Ascending aorta (tissue), 2 donors: ENCODE results near the gene BMX. TPM values are rescaled to one million over a fixed set of nuclear protein-coding genes. Genes with fewer than 3 reads are reported as not detected.

Experiments
- DNase-seq, 2 donors: peaks; one replicate each; pipeline ENCODE4 v3.0.0-alpha.2; 2019; ENCODE audit warnings: low spot score in 2 of 2
- H3K27ac ChIP-seq, 2 donors: fragments of 200-600 bp; sonication (generic); one replicate each; pipeline ENCODE4 v1.5.1; 2016 to 2017; ENCODE audit warnings: mild to moderate bottlenecking in 1 of 2
- H3K27me3 ChIP-seq: fragments of 200-600 bp; sonication (generic); one replicate; pipeline ENCODE4 v1.5.1; 2017
- H3K36me3 ChIP-seq, 2 donors: fragments of 200-600 bp; sonication (generic); one replicate each; pipeline ENCODE4 v1.5.1; 2016
- H3K4me1 ChIP-seq, 2 donors: fragments of 200-600 bp; sonication (generic); one replicate each; pipeline ENCODE4 v1.5.1; 2016 to 2017; ENCODE audit warnings: mild to moderate bottlenecking in 1 of 2
- H3K4me3 ChIP-seq, 2 donors: fragments of 200-600 bp; sonication (generic); one replicate each; pipeline ENCODE4 v1.5.1; 2016 to 2017; ENCODE audit warnings: mild to moderate bottlenecking in 1 of 2
- H3K9me3 ChIP-seq, 2 donors: fragments of 200-600 bp; sonication (generic); one replicate each; pipeline ENCODE4 v1.5.1; 2016
- intact Hi-C: fragments of 100-400 bp; cut with DNase I; formaldehyde crosslinking; loops from one replicate; pipeline ENCODE4 v1.15.1; 2023
- total RNA-seq: library from RNA; depleted of rRNA; stranded (reverse); fragments of >200 nt; gene quantifications from one replicate; pipeline ENCODE4 v1.1.0, GENCODE V29; 2016
- TF ChIP-seq, protein P1 (sequence below), 3 experiments: fragments of 200-600 bp in 2 of 3; fragments of 450-650 bp in 1 of 3; sonication (generic) in 2 of 3; IDR thresholded peaks; one replicate each; pipeline ENCODE4 v1.5.1; 2016 to 2019; ENCODE audit warnings: antibody characterized with exemption in 3 of 3, mild to moderate bottlenecking in 1 of 3, moderate library complexity in 1 of 3

The BMX gene
- total RNA-seq, 1 donor from 2014 or later, result 1.3 TPM

GRCh38 chrX:15567267-15567666, 66.7 kb downstream of the BMX start:
- Histone ChIP-seq H3K9me3 (no peaks in the 10 kb centered on the region), H3K27me3 (no peaks in the 10 kb centered on the region), H3K4me3 (no peak overlapping the region), H3K36me3 (no peaks in the 10 kb centered on the region), H3K4me1 (no peaks in the 10 kb centered on the region), H3K27ac (no peak overlapping the region)
- TF ChIP-seq, protein P1, sequence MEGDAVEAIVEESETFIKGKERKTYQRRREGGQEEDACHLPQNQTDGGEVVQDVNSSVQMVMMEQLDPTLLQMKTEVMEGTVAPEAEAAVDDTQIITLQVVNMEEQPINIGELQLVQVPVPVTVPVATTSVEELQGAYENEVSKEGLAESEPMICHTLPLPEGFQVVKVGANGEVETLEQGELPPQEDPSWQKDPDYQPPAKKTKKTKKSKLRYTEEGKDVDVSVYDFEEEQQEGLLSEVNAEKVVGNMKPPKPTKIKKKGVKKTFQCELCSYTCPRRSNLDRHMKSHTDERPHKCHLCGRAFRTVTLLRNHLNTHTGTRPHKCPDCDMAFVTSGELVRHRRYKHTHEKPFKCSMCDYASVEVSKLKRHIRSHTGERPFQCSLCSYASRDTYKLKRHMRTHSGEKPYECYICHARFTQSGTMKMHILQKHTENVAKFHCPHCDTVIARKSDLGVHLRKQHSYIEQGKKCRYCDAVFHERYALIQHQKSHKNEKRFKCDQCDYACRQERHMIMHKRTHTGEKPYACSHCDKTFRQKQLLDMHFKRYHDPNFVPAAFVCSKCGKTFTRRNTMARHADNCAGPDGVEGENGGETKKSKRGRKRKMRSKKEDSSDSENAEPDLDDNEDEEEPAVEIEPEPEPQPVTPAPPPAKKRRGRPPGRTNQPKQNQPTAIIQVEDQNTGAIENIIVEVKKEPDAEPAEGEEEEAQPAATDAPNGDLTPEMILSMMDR (IDR thresholded peaks at IDR 0.05), result no peak
- intact Hi-C loops, result no loop called here
- DNase-seq, result no peak

DNA sequence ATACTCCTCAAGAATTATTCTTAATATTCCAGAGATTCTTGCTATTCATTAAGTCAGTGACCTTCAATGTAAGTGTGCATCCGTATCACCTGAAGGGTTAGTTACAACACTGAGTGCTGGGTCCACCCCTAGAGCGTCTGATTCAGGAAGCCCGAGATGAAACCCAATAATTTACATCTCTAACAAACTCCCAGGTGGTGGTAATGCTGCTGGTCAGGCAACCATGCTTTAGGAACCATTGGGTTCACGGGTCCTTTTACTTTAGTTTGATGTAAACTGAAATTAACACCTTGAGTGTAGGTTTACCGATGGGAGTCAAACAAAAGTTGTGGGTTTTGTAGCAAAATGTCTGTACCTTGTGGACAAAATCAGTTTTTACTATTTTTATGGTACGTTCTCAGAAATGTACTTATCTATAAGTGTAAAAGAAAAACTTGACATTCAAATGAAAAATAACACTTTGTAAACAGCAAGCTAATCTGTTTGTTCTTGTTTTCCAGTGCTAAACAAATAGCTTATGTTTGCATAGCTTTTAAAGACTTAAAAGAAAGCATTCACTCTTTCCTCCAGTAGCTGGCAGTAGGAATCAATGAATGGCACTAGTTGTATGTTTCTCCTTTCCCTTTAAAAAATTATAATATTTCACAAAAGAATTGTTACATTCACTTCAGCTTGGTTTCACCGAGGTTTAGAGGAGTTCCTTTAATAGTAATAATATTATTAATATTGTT, 67.4 kb downstream of the BMX start:
- intact Hi-C loops, result no loop called here
- H3K4me3 ChIP-seq, result no peak overlapping the region
- no peaks in the 10 kb centered on the region for H3K36me3 ChIP-seq
- H3K27me3 ChIP-seq, result no peaks in the 10 kb centered on the region
- H3K4me1 ChIP-seq, result no peaks in the 10 kb centered on the region
- H3K27ac ChIP-seq, result no peak overlapping the region
- no peak for DNase-seq
- H3K9me3 ChIP-seq, result no peaks in the 10 kb centered on the region
- TF ChIP-seq, protein P1 (IDR thresholded peaks at IDR 0.05), result no peak

- H3K27ac ChIP-seq, result no peak overlapping the region
- TF ChIP-seq, protein P1 (IDR thresholded peaks at IDR 0.05), result no peak
- DNase-seq, result no peak
- no peaks in the 10 kb centered on the region for H3K9me3 ChIP-seq
- intact Hi-C loops, result no loop called here
- H3K36me3 ChIP-seq, result no peaks in the 10 kb centered on the region
- no peaks in the 10 kb centered on the region for H3K27me3 ChIP-seq
- H3K4me3 ChIP-seq, result no peak overlapping the region
- no peaks in the 10 kb centered on the region for H3K4me1 ChIP-seq
Observed at GRCh38 chrX:15570145-15570544, 69.5 kb downstream of the BMX start.

DNA sequence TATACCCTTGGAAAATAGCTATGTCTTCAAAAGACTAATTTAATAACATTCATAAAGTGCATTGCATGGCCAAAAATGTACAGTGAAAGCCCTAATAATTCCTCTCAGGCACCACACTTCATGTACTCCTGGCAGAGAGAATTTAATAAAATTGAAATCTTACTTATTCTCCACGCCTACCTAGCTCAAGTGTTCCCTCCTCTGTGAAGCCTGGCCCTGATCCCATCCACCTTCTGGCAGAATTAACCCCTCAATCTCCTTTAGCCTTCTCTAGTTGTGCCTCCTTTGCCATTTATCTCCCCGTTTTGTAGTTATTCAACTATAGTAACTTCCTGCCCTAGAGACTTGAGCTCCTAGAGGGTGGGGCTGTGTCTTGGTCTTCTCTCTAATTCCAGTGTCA, 73.4 kb downstream of the BMX start:
- no peaks in the 10 kb centered on the region for H3K4me1 ChIP-seq
- H3K36me3 ChIP-seq, result no peaks in the 10 kb centered on the region
- no peaks in the 10 kb centered on the region for H3K9me3 ChIP-seq
- no peak overlapping the region for H3K27ac ChIP-seq
- no peak for DNase-seq
- no peak overlapping the region for H3K4me3 ChIP-seq
- TF ChIP-seq, protein P1 (IDR thresholded peaks at IDR 0.05), result no peak
- H3K27me3 ChIP-seq, result no peaks in the 10 kb centered on the region
- intact Hi-C loops, result no loop called here

DNA sequence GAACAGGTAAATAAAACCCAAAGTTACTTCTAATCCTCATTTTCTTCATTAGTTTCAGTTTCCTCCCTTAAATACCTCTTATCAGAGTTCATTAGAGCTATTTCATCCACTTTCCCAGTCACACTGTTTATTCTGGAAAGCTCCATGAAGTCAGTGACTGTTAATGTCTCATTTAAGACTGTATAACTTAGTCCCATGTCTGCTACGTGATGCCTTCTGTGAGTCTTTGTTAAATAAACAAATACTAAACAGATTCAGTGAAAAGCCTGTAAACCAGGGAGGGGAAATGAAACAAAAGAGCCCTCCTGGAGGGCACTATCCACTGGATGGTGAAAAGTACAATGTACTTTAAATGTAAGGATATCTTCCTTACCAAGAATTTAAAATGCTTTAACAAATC, 75.4 kb downstream of the BMX start:
- H3K27ac ChIP-seq, result no peak overlapping the region

More for the DNA sequence above, 75.4 kb downstream of the BMX start:
- intact Hi-C loops, result no loop called here
- TF ChIP-seq, protein P1 (IDR thresholded peaks at IDR 0.05), result no peak
- H3K27me3 ChIP-seq, result no peaks in the 10 kb centered on the region
- no peaks in the 10 kb centered on the region for H3K9me3 ChIP-seq
- no peaks in the 10 kb centered on the region for H3K4me1 ChIP-seq
- no peaks in the 10 kb centered on the region for H3K36me3 ChIP-seq
- no peak for DNase-seq
- no peak overlapping the region for H3K4me3 ChIP-seq
